Measurements from ENCODE around the gene PIGS.
A peak's percentile ranks its signal among the peaks of the same experiment; 100 is the strongest.
"Not testable (repeated sequence)": the region's sequence is repeated elsewhere in the genome, so short reads cannot be mapped to it uniquely, and the experiment has no call there.

The PIGS gene

DNA sequence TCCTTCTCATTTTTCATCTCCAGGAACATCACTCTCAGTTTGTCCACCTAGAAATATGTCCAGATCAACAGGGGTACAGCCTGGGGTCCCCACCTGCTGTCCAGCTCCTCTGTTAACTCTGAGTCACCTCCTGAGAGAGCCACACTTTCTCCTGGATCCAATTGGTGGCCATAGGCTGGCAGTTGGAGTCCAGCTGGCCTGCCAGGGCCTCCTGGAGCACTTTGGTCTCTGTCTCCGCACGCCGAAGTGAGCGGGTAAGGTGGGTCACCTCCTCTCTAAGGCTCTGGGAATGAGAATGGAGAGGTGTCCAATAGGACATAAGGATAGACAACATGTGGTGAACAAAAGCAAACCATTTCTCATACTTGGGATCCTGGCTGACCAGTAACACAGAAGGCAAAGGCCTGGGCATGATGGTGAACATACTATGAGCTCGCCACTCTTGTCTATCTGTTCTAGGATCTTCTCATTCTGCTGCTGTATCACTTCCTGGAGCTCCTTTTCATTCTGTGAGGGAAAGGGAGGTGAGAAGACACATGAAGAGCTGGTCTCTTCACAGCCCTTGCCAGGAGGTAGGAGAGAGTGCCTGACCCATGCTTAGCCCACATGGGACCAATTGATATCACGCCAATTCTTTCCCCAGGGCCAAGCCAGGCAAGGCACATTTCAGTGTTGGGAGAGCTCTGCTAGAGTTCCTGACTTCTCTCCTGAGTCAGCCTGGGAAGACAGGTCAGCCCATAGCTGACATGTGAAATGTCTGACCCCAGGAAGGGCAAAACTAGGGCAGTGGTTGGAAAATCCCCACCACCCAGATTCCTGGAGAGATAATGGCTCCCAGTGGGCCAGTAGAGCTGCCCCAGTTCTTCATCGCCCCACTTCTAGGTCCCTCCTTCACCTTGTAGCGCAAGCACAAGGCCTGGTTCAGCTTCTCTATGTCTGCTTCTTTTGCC is 7.2 kb upstream of the PIGS start:
- no peak for DNase-seq (ENCODE audit: low spot score)

DNA sequence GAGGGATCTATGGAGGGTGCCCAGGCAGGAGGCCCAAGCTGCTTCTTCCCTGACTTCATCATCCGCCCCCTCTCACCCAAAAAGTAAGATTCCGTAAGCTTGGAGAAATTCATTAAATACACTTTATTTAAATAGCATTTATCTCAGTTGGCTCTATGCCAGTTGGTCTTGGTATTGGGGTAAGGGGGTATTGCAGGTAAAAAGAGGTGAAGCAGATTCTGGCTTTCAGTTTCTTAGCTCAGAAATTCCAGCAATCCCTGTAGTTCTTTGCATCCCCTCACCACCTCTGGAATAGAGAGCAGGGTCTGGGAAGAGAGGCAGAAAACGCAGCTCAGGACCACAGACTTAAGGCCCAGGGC is 6.1 kb upstream of the PIGS start:
- DNase-seq (ENCODE audit: low spot score), result no peak

DNA sequence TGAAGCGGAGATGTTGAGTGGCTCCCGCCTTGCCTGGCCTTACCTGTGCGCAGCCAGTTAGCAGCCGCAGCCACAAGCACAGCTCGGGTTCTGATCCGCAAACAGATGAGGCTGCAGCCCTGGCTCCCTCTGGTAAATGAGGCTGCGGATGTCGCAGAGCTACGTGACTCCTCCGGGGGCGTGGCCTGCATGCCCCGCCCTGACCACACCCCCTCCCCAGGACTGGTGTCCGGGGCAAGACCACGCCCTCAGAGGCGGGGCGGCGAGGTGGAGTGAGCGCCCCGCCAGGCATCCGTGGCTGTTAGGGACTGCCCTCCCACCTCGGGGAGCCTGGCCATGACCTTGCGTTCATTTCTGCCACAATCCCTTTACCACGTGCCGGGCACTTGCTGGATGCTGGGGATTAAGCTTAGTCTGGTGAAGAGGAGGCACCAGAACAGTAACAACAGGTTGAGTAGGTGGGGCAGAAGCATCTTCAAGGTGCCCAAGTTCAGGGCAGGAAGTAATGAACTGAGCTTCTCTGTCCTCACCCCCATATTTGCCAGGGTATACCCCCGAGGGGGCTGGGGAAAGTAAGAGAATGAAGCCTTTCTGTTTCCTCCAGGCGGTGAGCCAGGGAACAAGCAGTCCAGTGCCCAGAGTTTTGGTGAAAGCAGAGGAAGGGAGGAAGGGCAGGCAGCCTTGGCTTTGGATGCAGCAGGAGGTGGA is 5.6 kb upstream of the PIGS start, which contains the start of gene ALDOC:
Gene ALDOC, minus strand, starts transcription at position 138 of the 708 bp plus-strand sequence. CDS start 1,363 bp downstream, outside the sequence.
- DNase-seq (ENCODE audit: low spot score), result peak; percentile 98

DNA sequence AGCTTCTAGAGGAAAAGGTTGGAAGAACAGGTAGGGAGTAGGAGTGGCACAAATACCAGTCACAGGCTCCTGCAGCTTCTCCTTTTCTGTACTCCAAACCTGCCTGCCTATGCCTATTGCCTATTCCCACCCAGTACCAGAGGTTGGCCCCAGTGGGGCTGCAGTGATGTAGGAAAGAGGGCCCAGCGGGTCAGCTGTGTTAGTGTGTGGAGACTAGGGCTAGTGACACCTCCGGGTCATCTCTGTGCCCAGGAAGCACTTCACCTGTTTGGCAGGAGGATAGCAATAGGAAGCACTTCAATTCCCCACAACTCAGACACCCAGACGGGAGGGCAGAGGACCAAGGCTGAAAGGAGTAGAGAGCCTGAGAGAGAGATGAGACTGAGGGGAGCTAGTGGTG is 4.7 kb upstream of the PIGS start:
- not testable (repeated sequence) for DNase-seq (ENCODE audit: low spot score)

DNA sequence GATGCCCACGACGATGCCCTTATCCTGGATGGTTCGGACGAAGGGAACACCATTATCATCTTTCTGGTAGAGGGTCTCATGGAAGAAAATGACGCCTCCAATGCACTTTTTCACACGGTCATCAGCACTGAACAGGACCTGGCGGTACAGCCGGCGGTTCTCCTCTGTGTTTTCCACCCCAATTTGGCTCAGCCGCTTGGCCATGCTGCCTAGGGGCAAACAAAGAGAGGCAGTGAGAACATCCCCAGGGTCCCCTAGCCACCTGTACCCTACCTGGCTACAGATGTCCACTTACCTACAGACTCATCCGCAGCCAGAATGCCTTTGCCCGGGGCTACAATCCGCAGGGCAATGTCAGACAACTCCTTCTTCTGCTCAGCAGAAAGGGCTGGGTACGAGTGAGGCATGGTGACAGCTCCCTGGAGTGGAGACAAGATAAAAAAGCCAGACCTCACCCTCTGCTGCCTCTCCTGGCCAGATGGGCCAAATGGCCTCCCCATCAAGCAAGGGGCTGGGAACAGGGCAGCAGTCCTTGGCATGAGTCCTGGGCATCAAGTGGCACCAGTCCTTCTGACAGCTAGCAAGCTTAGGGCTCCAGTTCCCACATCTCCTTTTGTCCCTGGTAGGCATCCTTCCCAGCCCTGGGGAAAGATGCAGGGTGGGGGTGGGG is 3.9 kb upstream of the PIGS start:
- DNase-seq (ENCODE audit: low spot score), result no peak

GRCh38 chr17:28574526-28574925 is 3.2 kb upstream of the PIGS start:
- DNase-seq (ENCODE audit: low spot score), result no peak

GRCh38 chr17:28573966-28574480 is 2.7 kb upstream of the PIGS start:
- no peak for DNase-seq (ENCODE audit: low spot score)

GRCh38 chr17:28573521-28573920 is 2.2 kb upstream of the PIGS start:
- no peak for DNase-seq (ENCODE audit: low spot score)

DNA sequence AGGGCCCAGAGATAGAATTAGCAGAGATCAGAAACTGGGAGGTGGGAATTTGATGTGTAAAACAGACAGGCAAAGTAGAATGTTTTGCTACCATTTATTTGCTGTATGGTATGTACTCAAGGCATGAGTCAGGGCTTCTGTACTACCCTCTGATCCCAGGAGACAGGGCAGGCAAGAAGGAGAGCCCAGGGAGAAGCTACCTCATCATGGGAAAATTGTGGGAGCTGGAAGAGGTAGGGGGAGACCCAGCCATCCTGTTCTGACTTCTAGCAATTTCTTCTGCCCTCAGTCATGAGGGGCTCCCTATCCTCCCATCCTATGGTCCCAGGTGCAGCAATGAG is 1.7 kb upstream of the PIGS start:
- no peak for DNase-seq (ENCODE audit: low spot score)

DNA sequence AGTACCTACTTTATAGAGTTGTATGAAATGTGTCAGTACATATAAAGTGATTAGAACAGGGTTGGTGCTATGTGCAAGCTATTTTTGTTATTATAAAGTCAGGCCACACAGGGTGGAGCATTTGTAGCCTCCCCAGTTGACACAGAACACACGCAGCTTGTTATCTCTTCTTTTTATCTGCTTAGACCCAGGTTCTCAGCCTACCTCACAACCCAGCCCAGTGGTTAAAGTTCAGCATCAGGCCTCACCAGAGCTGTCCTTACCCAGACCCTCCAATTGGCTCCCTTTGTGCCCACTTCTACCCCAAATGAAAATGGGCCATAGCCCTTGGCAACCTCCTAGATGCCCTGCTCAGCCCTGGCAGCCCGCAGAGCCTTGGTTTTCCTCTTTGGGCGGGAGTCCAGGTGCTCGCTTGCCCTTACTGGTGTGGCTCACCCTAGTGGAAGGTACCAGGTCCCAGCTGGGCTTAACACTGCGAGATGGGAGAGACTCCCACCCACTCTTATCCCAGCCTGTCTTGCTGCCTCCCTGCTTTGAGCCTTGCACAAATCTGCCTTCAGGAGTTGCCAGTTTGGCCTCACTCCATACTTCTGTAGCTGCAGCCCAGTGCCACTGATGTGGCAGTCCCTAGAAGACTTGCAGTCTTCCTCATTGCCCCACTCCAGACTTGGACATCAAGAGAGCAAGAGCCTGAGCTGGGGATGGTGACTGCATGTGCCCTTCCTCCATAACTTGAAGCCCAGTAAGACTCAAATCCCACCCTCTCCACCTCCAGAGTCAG is 1.1 kb upstream of the PIGS start:
- no peak for DNase-seq (ENCODE audit: low spot score)

DNA sequence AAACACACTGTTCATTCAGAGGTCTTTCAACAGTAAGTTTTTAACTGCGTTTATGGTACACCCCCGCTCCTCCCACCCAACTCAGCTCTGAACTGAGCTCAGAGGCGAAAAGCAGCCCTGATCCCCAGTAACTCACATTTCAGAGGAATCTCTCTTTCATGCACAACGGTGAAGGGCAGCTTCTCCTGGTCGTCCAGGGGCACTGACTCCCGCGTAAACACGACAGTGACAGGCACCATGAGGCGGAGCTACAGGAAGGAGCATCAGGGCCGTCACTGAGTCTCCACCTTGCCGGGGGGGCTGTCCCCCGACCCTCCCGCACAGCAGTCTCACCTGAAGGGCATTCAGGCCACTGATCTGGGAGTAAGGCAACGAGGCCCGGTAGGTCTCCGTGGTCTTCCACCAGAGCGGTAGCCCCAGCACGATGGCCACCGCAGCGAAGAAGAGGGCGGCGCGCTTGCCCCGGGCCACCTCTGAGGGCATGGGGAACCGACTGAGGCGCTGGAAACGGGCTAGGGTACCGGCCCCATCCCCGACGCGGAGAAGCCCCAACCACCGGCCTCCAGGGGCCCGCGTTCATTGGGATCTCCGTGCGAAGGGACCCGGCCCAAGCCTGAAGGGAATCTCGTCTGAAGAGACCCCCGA is 486 bp downstream of the PIGS start:
- peak; percentile 42 for DNase-seq (ENCODE audit: low spot score)

DNA sequence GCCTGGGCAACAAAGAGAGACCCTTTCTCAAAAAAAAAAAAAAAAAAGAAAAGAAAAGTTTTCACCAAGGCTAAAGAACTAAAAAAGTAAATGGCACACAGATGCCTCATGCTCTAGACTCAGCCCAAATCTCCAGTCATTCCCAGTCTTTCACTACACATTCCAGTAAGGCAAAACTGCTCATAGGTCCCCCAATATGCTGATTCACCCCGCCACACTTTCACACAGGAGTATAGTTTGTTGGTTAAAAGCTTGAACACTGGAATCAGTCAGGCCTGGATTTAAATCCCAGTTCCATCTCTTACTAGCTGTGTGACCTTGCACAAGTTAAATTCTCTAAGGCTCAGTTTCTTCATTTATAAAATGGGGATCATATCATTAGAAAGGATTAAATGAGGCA is 1.9 kb downstream of the PIGS start:
- DNase-seq (ENCODE audit: low spot score), result no peak

GRCh38 chr17:28567604-28568003 is 3.7 kb downstream of the PIGS start:
- no peak for DNase-seq (ENCODE audit: low spot score)

- peak; percentile 53 for DNase-seq (ENCODE audit: low spot score)
Measured at GRCh38 chr17:28563475-28563874, 7.8 kb downstream of the PIGS start.

DNA sequence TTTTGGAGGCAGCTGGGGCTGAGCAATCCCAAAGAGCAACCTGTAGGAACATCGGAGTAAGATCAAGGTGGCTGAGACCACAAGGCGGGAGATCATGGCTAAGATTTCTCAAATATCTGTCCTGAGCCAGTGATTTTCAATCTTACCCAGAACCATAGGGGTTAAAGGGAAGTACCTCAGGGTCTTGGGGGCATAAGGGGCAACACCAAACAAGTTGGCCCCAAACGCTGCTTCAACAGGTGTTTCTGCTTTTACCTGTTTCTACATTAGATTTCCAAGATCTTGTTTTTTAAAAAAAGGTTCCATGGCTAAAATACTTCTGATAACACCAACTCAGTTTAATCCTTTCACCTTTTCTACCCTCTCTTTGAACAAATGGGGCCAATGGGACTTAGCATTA is 16.3 kb downstream of the PIGS start:
- DNase-seq (ENCODE audit: low spot score), result no peak

GRCh38 chr17:28554565-28554964 is 16.8 kb downstream of the PIGS start:
- DNase-seq (ENCODE audit: low spot score), result no peak

GRCh38 chr17:28553000-28553505 is 18.3 kb downstream of the PIGS start:
- DNase-seq (ENCODE audit: low spot score), result no peak

DNA sequence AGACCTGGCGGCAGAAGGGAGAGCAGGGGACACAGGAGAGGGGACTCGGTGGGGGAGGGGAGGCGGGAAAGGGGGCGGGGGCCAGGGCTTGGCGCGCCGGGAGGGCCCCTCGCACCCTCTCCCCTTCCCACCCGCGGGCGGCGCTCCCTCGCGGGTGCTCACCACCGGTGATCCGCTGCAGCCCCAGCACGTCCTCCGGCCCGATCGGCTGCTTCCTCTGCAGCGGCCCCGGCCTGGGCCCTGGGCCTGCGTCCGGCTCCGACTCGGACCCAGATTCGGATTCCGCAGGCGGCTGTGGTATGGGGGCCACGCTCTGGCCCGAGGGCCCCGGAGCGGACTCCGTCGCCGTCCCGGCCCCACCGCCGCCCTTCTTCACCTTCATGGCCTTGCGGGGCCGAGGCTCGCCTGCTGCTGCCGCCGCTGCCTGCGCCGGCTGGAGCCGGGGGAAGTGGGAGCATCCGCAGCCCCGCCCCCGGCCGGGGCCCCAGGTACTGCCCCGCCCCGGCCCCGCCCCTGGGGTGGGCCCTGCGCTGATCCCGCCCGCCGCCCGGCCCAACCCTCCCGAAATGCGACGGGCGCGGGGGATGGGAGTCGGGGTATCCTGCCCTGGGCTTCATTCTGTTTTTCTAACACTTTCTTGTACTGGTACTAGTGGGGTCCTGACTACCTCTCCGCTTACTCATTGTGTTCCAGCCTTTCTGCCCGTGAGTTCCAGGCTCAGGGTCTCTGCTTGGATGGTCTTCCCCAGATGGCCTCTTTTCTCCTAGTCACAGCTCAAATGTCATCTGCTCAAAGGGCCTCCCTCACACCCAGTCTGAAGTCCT is 18.9 kb downstream of the PIGS start, which contains the start of gene UNC119:
Gene UNC119, minus strand, starts transcription at position 449 of the 824 bp plus-strand sequence. Its CDS starts 67 bp downstream, at position 382.
- peak; percentile 99 for DNase-seq (ENCODE audit: low spot score)

GRCh38 chr17:28551421-28552175 is 19.7 kb downstream of the PIGS start:
- peak; percentile 67 for DNase-seq (ENCODE audit: low spot score)

Measured in GM03348 (cell line).